ENCODE measurements around the gene GIPC1.
"Not testable (repeated sequence)": the region's sequence is repeated elsewhere in the genome, so short reads cannot be mapped to it uniquely, and the experiment has no call there.

The GIPC1 gene

GRCh38 chr19:14467391-14467790 lies 28.5 kb downstream of the GIPC1 start:
- no peak for DNase-seq

- no peak for DNase-seq
Observed at GRCh38 chr19:14463747-14464146, 32.2 kb downstream of the GIPC1 start.

- not testable (repeated sequence) for DNase-seq
Observed at GRCh38 chr19:14462401-14462800, 33.5 kb downstream of the GIPC1 start.

GRCh38 chr19:14460935-14461334 lies 35.0 kb downstream of the GIPC1 start:
- no peak for DNase-seq

- peak; percentile 62 for DNase-seq
Observed at GRCh38 chr19:14459703-14460102, 36.2 kb downstream of the GIPC1 start.

- DNase-seq: not testable (repeated sequence)
Observed at GRCh38 chr19:14452303-14452702, 43.6 kb downstream of the GIPC1 start.

- DNase-seq: no peak
Observed at GRCh38 chr19:14450876-14451275, 45.1 kb downstream of the GIPC1 start.

- peak; percentile 83 for DNase-seq
Observed at GRCh38 chr19:14450168-14450874, 45.6 kb downstream of the GIPC1 start.

GRCh38 chr19:14449321-14449720 lies 46.6 kb downstream of the GIPC1 start:
- DNase-seq: no peak

GRCh38 chr19:14446336-14447036 lies 49.4 kb downstream of the GIPC1 start:
- DNase-seq: no peak

- no peak for DNase-seq
Observed at GRCh38 chr19:14443632-14444216, 52.2 kb downstream of the GIPC1 start.

- DNase-seq: no peak
Observed at GRCh38 chr19:14442891-14443631, 52.9 kb downstream of the GIPC1 start.

- no peak for DNase-seq
Observed at GRCh38 chr19:14441041-14441938, 54.6 kb downstream of the GIPC1 start.

- DNase-seq: peak; percentile 88
Observed at GRCh38 chr19:14440049-14440448, 55.9 kb downstream of the GIPC1 start.

GRCh38 chr19:14439014-14439413 lies 56.9 kb downstream of the GIPC1 start:
- no peak for DNase-seq

- no peak for DNase-seq
Observed at GRCh38 chr19:14437578-14438140, 58.3 kb downstream of the GIPC1 start.

GRCh38 chr19:14435320-14436050 lies 60.4 kb downstream of the GIPC1 start:
- no peak for DNase-seq

GRCh38 chr19:14434543-14435319 lies 61.2 kb downstream of the GIPC1 start:
- DNase-seq: peak; percentile 70

GRCh38 chr19:14433554-14434501 lies 62.1 kb downstream of the GIPC1 start:
- DNase-seq: peak; percentile 74

All from activated CD8-positive, alpha-beta memory T cell treated with anti-CD3 and anti-CD28 coated beads for 24 hours (primary cell).